Activated naive CD4-positive, alpha-beta T cell (primary cell): Measurements from ENCODE around the gene DDX47.
"Not testable (repeated sequence)": the region's sequence is repeated elsewhere in the genome, so short reads cannot be mapped to it uniquely, and the experiment has no call there.

Experiments
- DNase-seq, 4 experiments: peaks; one replicate each; lab custom pipeline; 2025; lab: John Stamatoyannopoulos, UW

Gene DDX47

DNA sequence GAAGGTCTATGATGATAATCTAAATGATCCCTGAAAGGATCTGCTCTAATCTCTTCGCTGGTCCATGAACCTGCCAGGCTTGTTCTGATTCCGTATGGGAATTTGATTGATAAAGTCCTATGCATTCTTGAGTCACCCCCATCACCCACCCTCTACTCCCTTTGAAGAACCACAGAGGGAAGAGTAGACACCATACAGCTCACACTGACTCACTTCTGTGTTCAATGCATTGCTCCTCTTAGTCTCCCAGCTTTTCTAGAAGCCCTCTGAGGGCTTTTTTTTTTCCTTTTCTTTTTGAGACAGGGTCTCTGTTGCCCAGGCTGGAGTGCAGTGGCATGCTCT, 59.8 kb downstream of the DDX47 start:
- no peak for DNase-seq

DNA sequence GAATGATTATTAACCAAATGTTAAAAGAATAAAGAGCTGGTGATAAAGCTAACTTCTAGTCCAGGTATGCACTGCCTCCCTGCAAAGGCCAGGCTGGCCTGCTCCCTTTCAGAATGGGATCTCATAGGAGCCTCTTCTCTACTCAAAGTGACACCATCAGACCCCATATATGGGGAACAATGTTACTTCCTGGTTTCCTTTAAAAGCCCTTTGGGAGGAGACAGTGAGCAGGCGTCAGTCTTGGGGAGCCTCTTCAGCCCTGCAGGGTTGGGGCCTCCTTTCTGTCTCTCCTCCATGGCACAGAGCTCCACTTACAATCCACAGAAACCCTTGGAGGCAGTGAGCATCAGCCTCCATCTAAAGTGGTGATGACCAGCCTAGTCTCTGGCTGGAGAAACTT, 60.9 kb downstream of the DDX47 start:
- no peak for DNase-seq

DNA sequence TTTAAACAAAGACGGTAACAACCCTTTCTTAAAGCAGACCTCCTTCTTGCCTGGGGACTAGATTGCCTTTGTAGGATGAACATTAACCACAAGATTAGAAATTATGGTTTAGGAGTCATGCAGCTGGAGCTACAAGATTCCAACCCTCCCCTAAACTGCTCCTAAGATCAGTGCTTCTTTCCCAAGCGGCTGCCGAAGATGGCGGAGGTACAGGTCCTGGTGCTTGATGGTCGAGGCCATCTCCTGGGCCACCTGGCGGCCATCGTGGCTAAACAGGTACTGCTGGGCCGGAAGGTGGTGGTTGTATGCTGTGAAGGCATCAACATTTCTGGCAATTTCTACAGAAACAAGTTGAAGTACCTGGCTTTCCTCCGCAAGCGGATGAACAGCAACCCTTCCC, 62.2 kb downstream of the DDX47 start:
- not testable (repeated sequence) for DNase-seq

DNA sequence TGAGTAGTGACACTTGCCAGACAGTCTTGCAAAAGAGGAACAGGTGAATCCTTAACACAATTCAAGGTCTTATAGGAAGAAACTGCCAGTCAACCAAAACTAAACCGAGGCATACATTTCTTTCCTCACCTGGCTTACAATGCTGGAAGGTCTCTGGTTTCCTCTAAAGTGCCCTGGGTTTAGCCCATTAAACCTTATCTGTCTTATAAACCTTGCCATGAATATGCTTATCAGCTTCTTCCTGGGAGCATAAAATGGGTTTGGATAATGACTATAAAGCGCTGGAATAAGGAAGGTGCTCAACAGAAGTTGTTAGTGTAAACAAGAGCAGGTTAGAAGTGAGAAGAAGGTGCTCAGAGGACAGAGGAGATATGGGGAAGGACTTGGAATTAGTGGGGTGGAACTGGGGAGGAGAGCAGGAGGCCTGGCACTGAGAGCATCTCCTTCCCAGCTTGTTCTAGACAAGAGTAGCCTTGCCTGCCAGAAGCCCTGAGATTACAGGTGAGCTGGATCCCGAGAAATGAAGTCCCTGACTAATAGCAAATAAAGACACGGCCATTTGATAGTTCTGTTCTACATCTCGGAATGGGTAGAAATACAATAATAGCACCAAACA, 64.1 kb downstream of the DDX47 start:
- DNase-seq = no peak

DNA sequence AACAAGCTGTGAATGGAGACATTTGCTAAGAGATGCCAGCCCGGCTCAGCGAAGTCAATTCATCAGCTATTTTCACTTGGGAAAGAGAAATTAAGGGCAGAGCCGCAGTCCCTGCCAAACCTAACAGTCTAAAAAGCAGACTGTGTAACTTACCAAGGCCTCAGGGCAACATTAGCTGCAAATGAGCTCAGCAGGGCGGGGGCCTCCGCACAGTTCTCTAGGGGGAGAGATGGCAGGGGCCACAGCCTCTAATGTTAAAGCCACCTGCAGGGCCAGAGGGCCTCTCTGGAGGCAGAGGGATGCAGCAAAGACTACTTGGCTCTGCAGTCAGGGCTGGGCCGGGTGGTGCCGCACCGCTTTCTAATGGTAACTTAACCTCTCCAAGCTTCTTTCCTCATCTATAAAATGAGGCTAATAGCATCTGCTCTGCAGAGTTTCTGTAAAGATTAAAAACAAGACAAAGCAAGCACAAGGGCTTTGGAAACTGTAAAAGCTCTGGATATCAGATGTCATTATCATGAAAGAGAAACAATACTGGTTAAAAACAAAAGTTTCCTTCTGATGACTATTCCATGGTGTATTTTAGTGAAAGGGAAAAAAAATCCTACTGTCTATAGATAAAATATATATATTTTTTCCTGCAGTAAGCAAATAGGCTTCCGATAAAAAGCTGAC, 64.8 kb downstream of the DDX47 start:
- no peak for DNase-seq
